ENCODE measurements around the gene ENC1.

ENC1 gene

DNA sequence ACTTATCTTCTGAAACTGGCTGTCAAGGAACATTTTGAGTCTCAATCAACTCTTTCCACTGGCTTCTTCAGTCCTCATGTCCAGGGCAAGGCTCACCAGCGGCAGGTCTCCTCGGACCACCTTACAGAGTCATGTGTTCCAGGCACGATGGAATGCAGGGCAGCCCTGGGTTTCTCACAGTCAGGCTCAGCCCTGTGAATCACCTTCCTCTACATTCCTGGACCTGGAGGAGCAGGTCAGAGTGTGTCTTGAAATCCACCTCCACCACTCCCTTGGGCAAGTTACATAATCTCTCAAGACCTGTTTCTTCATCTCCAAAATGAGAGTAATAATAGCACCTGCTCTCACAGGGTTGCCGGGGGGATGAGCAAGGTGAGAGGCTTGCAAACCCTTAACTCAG is 16.0 kb downstream of the ENC1 start:
- Histone ChIP-seq H2AFZ (ENCODE audit: low read depth, low read length) (no peak overlapping the region), H4K20me1 (ENCODE audit: insufficient read depth, low read length) (no peaks in the 10 kb centered on the region), H3K4me1 (ENCODE audit: insufficient read depth, low read length) (no peaks in the 10 kb centered on the region), H3K9me3 (ENCODE audit: insufficient read depth, low read length, severe bottlenecking) (no peaks in the 10 kb centered on the region), H3K9ac (ENCODE audit: low read depth, low read length) (no peak overlapping the region), H3K27ac (ENCODE audit: low read length) (no peak overlapping the region), H3K4me2 (ENCODE audit: insufficient read depth, low read length) (no peak overlapping the region), H3K79me2 (ENCODE audit: insufficient read depth, low read length) (no peaks in the 10 kb centered on the region), H3K27me3 (ENCODE audit: insufficient read depth, low read length, poor library complexity) (peaks cover 3% of the 10 kb centered on the region), H3K4me3 (ENCODE audit: low read depth in 1 of 2, low read length in 2 of 2) (no peak overlapping the region), H3K36me3 (ENCODE audit: insufficient read depth, low read length) (no peaks in the 10 kb centered on the region)
- no peak for DNase-seq
- ATAC-seq (ENCODE audit: insufficient read depth, low read depth) = no peak
- no peak for TF ChIP-seq CTCF (IDR thresholded peaks at IDR 0.05; ENCODE audit: borderline replicate concordance, extremely low read depth, low read length, poor library complexity, severe bottlenecking)

DNA sequence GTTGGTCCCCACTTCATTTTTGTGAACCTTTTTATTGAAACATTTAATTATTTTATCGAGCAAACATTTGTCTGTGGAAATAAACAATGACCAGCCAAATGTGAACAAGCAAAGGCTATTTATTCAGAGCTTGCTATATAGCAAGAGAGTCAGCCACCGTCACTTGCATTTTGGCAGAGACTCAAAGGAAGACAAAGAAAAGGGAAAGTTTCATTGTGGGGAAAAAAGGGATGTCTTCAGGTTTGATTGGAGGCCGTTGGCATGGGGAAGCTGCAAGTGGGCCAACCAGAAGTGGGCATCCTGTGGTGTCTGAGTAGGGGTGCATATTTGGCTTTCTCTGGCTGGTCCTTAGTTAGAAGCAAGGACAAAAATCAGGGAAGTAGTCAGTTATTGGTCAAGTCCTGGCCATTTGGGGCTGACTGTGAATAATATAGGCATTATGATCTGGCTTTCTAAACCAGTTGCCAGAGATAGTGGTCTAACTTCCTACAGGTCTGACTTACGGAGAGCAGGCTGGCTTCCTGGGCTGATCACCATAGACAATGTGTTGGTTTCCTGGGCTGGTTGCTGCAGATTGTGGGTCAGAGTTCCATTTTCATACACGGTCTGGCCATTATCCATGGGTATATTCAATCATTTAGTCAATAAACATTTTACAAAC is 16.6 kb downstream of the ENC1 start:
- H2AFZ ChIP-seq (ENCODE audit: low read depth, low read length) = no peak overlapping the region
- H3K79me2 ChIP-seq (ENCODE audit: insufficient read depth, low read length) = no peaks in the 10 kb centered on the region
- ATAC-seq (ENCODE audit: insufficient read depth, low read depth) = no peak
- H3K27me3 ChIP-seq (ENCODE audit: insufficient read depth, low read length, poor library complexity) = peaks cover 3% of the 10 kb centered on the region
- H3K4me1 ChIP-seq (ENCODE audit: insufficient read depth, low read length) = no peaks in the 10 kb centered on the region
- H3K36me3 ChIP-seq (ENCODE audit: insufficient read depth, low read length) = no peaks in the 10 kb centered on the region
- no peaks in the 10 kb centered on the region for H3K9me3 ChIP-seq (ENCODE audit: insufficient read depth, low read length, severe bottlenecking)
- no peak overlapping the region for H3K9ac ChIP-seq (ENCODE audit: low read depth, low read length)
- no peak overlapping the region for H3K27ac ChIP-seq (ENCODE audit: low read length)
- no peak for DNase-seq
- TF ChIP-seq CTCF (IDR thresholded peaks at IDR 0.05; ENCODE audit: borderline replicate concordance, extremely low read depth, low read length, poor library complexity, severe bottlenecking) = no peak
- TF ChIP-seq EZH2 (IDR thresholded peaks at IDR 0.05; ENCODE audit: borderline replicate concordance, low read depth, low read length, severe bottlenecking) = no peak
- H3K4me3 ChIP-seq (ENCODE audit: low read depth in 1 of 2, low read length in 2 of 2) = no peak overlapping the region
- H3K4me2 ChIP-seq (ENCODE audit: insufficient read depth, low read length) = no peak overlapping the region
- no peaks in the 10 kb centered on the region for H4K20me1 ChIP-seq (ENCODE audit: insufficient read depth, low read length)

DNA sequence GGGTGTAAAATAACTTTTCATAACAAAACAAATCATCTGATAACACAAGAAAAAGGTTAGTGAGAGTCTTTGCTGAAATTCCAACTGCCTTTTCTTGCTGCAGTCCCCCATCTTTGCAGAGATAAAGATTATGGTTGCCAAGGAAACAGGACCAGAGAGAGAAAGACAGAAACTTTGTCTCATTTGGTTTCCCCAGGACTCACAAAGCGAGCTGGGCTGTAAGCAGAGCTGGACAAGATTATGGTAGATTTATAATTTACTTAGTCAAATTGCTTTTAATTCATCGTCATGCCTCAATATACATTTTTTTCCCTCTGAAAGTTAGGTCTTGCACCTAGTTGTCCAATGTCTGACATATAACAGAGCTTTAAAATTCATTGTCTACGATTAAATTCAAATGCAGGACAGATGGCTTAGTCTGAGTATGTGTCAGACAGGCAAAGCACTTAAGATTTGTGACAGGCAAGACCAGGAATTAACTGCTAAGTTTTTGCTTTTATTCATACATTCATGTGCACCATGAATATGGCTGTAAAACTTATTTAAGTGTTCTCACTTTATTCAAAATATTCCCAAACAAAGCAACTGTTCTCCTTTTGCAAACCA is 17.4 kb downstream of the ENC1 start:
- Histone ChIP-seq H3K9ac (ENCODE audit: low read depth, low read length) (no peak overlapping the region), H3K27ac (ENCODE audit: low read length) (no peak overlapping the region), H3K9me3 (ENCODE audit: insufficient read depth, low read length, severe bottlenecking) (no peaks in the 10 kb centered on the region), H3K36me3 (ENCODE audit: insufficient read depth, low read length) (no peaks in the 10 kb centered on the region), H3K4me1 (ENCODE audit: insufficient read depth, low read length) (no peaks in the 10 kb centered on the region), H3K27me3 (ENCODE audit: insufficient read depth, low read length, poor library complexity) (peaks cover 3% of the 10 kb centered on the region), H4K20me1 (ENCODE audit: insufficient read depth, low read length) (no peaks in the 10 kb centered on the region), H3K4me3 (ENCODE audit: low read depth in 1 of 2, low read length in 2 of 2) (no peak overlapping the region), H2AFZ (ENCODE audit: low read depth, low read length) (no peak overlapping the region), H3K79me2 (ENCODE audit: insufficient read depth, low read length) (no peaks in the 10 kb centered on the region), H3K4me2 (ENCODE audit: insufficient read depth, low read length) (no peak overlapping the region)
- DNase-seq (no peak), ATAC-seq (ENCODE audit: insufficient read depth, low read depth) (no peak)
- TF ChIP-seq CTCF (IDR thresholded peaks at IDR 0.05; ENCODE audit: borderline replicate concordance, extremely low read depth, low read length, poor library complexity, severe bottlenecking) = no peak
- TF ChIP-seq EZH2 (IDR thresholded peaks at IDR 0.05; ENCODE audit: borderline replicate concordance, low read depth, low read length, severe bottlenecking) = no peak

All from DND-41 (cell line).